Right atrium auricular region (tissue), 2 donors: ENCODE data around the gene FZD7. TPM values are rescaled to one million over a fixed set of nuclear protein-coding genes. Genes with fewer than 3 reads are reported as not detected.

ENCODE experiments used
- DNase-seq: peaks from one replicate; pipeline ENCODE4 v3.0.0-alpha.2; 2019; ENCODE audit warnings: low spot score
- H3K27ac ChIP-seq, 2 donors: fragments of 200-600 bp; sonication (generic); 1 replicate in 1 of 2; 2 replicates in 1 of 2; pipeline ENCODE4 v1.5.1; 2016 to 2019
- H3K27me3 ChIP-seq, 2 donors: fragments of 200-600 bp; sonication (generic); one replicate each; pipeline versions ENCODE4 v1.5.1 to v1.6.0; 2017 to 2019
- H3K36me3 ChIP-seq: fragments of 200-600 bp; sonication (generic); one replicate; pipeline ENCODE4 v1.5.1; 2016
- H3K4me1 ChIP-seq, 2 donors: fragments of 200-600 bp; sonication (generic); one replicate each; pipeline versions ENCODE4 v1.5.1 to v1.6.0; 2017 to 2019
- H3K4me3 ChIP-seq, 2 donors: fragments of 200-600 bp; sonication (generic); 1 replicate in 1 of 2; 2 replicates in 1 of 2; pipeline ENCODE4 v1.5.1; 2017 to 2019; ENCODE audit warnings: mild to moderate bottlenecking in 1 of 2, moderate library complexity in 1 of 2
- H3K9me3 ChIP-seq, 2 donors: fragments of 200-600 bp; sonication (generic); one replicate each; pipeline ENCODE4 v1.5.1; 2019
- CTCF ChIP-seq, 2 donors: fragments of 200-600 bp; sonication (generic); IDR thresholded peaks; one replicate each; pipeline ENCODE4 v1.5.1; 2019; ENCODE audit warnings: antibody characterized with exemption in 2 of 2
- total RNA-seq, 2 donors: library from RNA; depleted of rRNA; stranded (reverse); fragments of >200 nt; gene quantifications; one replicate each; pipeline ENCODE4 v1.1.0, GENCODE V29; 2016

Gene FZD7
- total RNA-seq, 2 donors from 2014 or later: 14.1 to 24.5 TPM

GRCh38 chr2:202038471-202039277, 5.0 kb downstream of the FZD7 start:
- H3K4me3 ChIP-seq: peak overlapping the region in 1 of 2 donors; percentile 12
- no peak for TF ChIP-seq CTCF (IDR thresholded peaks at IDR 0.05)
- H3K9me3 ChIP-seq: no peaks in the 10 kb centered on the region
- peak overlapping the region; percentile 62 to 70 for H3K27ac ChIP-seq
- no peaks in the 10 kb centered on the region for H3K36me3 ChIP-seq
- H3K27me3 ChIP-seq: no peaks in the 10 kb centered on the region
- no peak for DNase-seq
- peaks cover 0 to 38% of the 10 kb centered on the region in 2 donors for H3K4me1 ChIP-seq

GRCh38 chr2:202039278-202040078, 5.8 kb downstream of the FZD7 start:
- Histone ChIP-seq H3K27me3 (no peaks in the 10 kb centered on the region), H3K4me1 (peaks cover 0 to 38% of the 10 kb centered on the region in 2 donors)

GRCh38 chr2:202040079-202040844, 6.6 kb downstream of the FZD7 start:
- no peaks in the 10 kb centered on the region for H3K27me3 ChIP-seq
- H3K4me3 ChIP-seq: no peak overlapping the region
- H3K27ac ChIP-seq: peak overlapping the region; percentile 22 to 60
- no peak for TF ChIP-seq CTCF (IDR thresholded peaks at IDR 0.05)
- no peaks in the 10 kb centered on the region for H3K9me3 ChIP-seq
- no peaks in the 10 kb centered on the region for H3K36me3 ChIP-seq
- H3K4me1 ChIP-seq: peaks cover 0 to 36% of the 10 kb centered on the region in 2 donors
- DNase-seq: no peak

More at GRCh38 chr2:202039278-202040078, 5.8 kb downstream of the FZD7 start:
- H3K9me3 ChIP-seq: no peaks in the 10 kb centered on the region
- TF ChIP-seq CTCF (IDR thresholded peaks at IDR 0.05): no peak
- H3K4me3 ChIP-seq: peak overlapping the region in 1 of 2 donors; percentile 12
- H3K27ac ChIP-seq: peak overlapping the region; percentile 60 to 70
- no peak for DNase-seq
- H3K36me3 ChIP-seq: no peaks in the 10 kb centered on the region

- no peak for DNase-seq
- H3K4me3 ChIP-seq: no peak overlapping the region
- peaks cover 0 to 24% of the 10 kb centered on the region in 2 donors for H3K4me1 ChIP-seq
- no peaks in the 10 kb centered on the region for H3K9me3 ChIP-seq
- no peaks in the 10 kb centered on the region for H3K27me3 ChIP-seq
- H3K27ac ChIP-seq: no peak overlapping the region
- H3K36me3 ChIP-seq: no peaks in the 10 kb centered on the region
- TF ChIP-seq CTCF (IDR thresholded peaks at IDR 0.05): no peak
Observed at GRCh38 chr2:202042444-202042843, 8.8 kb downstream of the FZD7 start.

GRCh38 chr2:202043475-202043874, 9.8 kb downstream of the FZD7 start:
- Histone ChIP-seq H3K4me1 (peaks cover 0 to 20% of the 10 kb centered on the region in 2 donors), H3K9me3 (no peaks in the 10 kb centered on the region), H3K27ac (no peak overlapping the region), H3K27me3 (no peaks in the 10 kb centered on the region), H3K36me3 (no peaks in the 10 kb centered on the region), H3K4me3 (no peak overlapping the region)
- DNase-seq: no peak
- no peak for TF ChIP-seq CTCF (IDR thresholded peaks at IDR 0.05)
